ENCODE data around the gene MYOCD. TPM values are rescaled to one million over a fixed set of nuclear protein-coding genes. Genes with fewer than 3 reads are reported as not detected.
A peak's percentile ranks its signal among the peaks of the same experiment; 100 is the strongest.

Gene MYOCD
- total RNA-seq, 1 experiment from 2014 or later = 2.6 TPM

GRCh38 chr17:12625092-12625491 is 40.6 kb upstream of the MYOCD start:
- Mint-ChIP-seq H3K27ac (ENCODE audit: unreplicated experiment) (no peak overlapping the region), H3K36me3 (ENCODE audit: insufficient read depth, unreplicated experiment) (no peaks in the 10 kb centered on the region), H3K27me3 (ENCODE audit: insufficient read depth, unreplicated experiment) (no peaks in the 10 kb centered on the region), H3K4me3 (ENCODE audit: unreplicated experiment) (no peak overlapping the region), H3K9me3 (ENCODE audit: unreplicated experiment) (no peaks in the 10 kb centered on the region), H3K4me1 (ENCODE audit: low read depth, unreplicated experiment) (no peaks in the 10 kb centered on the region)
- no peak for DNase-seq
- TF ChIP-seq CTCF (IDR thresholded peaks at IDR 0.05; ENCODE audit: insufficient read depth in 1 of 2, low read depth in 1 of 2, low read length in 1 of 2, severe bottlenecking in 1 of 2, unreplicated experiment in 1 of 2) = no peak
- Histone ChIP-seq H3K27me3 (replicated peaks; ENCODE audit: control insufficient read depth, insufficient read depth, low read length) (no peaks in the 10 kb centered on the region), H3K4me3 (ENCODE audit: low read depth, low read length) (no peak overlapping the region), H3K36me3 (ENCODE audit: control insufficient read depth, insufficient read depth, low read length) (no peaks in the 10 kb centered on the region), H3K4me1 (no peaks in the 10 kb centered on the region), H3K9me3 (no peaks in the 10 kb centered on the region)
- ChIA-PET CTCF (no interaction called here), POLR2A (no interaction called here)
- BruUV-seq (replicated peaks) = no TSS peak
- intact Hi-C loops (cut with micrococcal nuclease; ENCODE audit: unreplicated experiment) = no loop called here

- CTCF ChIA-PET = no interaction called here
Measured at GRCh38 chr17:12627177-12627629, 38.5 kb upstream of the MYOCD start.

GRCh38 chr17:12627781-12628451 is 37.8 kb upstream of the MYOCD start:
- no peaks in the 10 kb centered on the region for H3K36me3 ChIP-seq (ENCODE audit: control insufficient read depth, insufficient read depth, low read length)
- no peaks in the 10 kb centered on the region for H3K27me3 ChIP-seq (replicated peaks; ENCODE audit: control insufficient read depth, insufficient read depth, low read length)
- ChIA-PET CTCF (no interaction called here), POLR2A (no interaction called here)
- Mint-ChIP-seq H3K36me3 (ENCODE audit: insufficient read depth, unreplicated experiment) (no peaks in the 10 kb centered on the region), H3K4me1 (ENCODE audit: low read depth, unreplicated experiment) (no peaks in the 10 kb centered on the region), H3K9me3 (ENCODE audit: unreplicated experiment) (no peaks in the 10 kb centered on the region), H3K4me3 (ENCODE audit: unreplicated experiment) (no peak overlapping the region), H3K27ac (ENCODE audit: unreplicated experiment) (no peak overlapping the region), H3K27me3 (ENCODE audit: insufficient read depth, unreplicated experiment) (no peaks in the 10 kb centered on the region)
- TF ChIP-seq CTCF (IDR thresholded peaks at IDR 0.05; ENCODE audit: insufficient read depth in 1 of 2, low read depth in 1 of 2, low read length in 1 of 2, severe bottlenecking in 1 of 2, unreplicated experiment in 1 of 2) = no peak
- H3K9me3 ChIP-seq = no peaks in the 10 kb centered on the region
- intact Hi-C loops (cut with micrococcal nuclease; ENCODE audit: unreplicated experiment) = no loop called here
- BruUV-seq (replicated peaks) = no TSS peak
- no peaks in the 10 kb centered on the region for H3K4me1 ChIP-seq
- peak in 1 of 2 experiments; percentile 12 for DNase-seq
- no peak overlapping the region for H3K4me3 ChIP-seq (ENCODE audit: low read depth, low read length)

More at GRCh38 chr17:12627177-12627629, 38.5 kb upstream of the MYOCD start:
- Mint-ChIP-seq H3K27me3 (ENCODE audit: insufficient read depth, unreplicated experiment) (no peaks in the 10 kb centered on the region), H3K4me3 (ENCODE audit: unreplicated experiment) (no peak overlapping the region), H3K4me1 (ENCODE audit: low read depth, unreplicated experiment) (no peaks in the 10 kb centered on the region), H3K9me3 (ENCODE audit: unreplicated experiment) (no peaks in the 10 kb centered on the region), H3K27ac (ENCODE audit: unreplicated experiment) (no peak overlapping the region), H3K36me3 (ENCODE audit: insufficient read depth, unreplicated experiment) (no peaks in the 10 kb centered on the region)
- BruUV-seq (replicated peaks) = no TSS peak
- Histone ChIP-seq H3K27me3 (replicated peaks; ENCODE audit: control insufficient read depth, insufficient read depth, low read length) (no peaks in the 10 kb centered on the region), H3K4me1 (no peaks in the 10 kb centered on the region), H3K9me3 (no peaks in the 10 kb centered on the region), H3K4me3 (ENCODE audit: low read depth, low read length) (no peak overlapping the region), H3K36me3 (ENCODE audit: control insufficient read depth, insufficient read depth, low read length) (no peaks in the 10 kb centered on the region)
- POLR2A ChIA-PET = no interaction called here
- intact Hi-C loops (cut with micrococcal nuclease; ENCODE audit: unreplicated experiment) = no loop called here
- TF ChIP-seq CTCF (IDR thresholded peaks at IDR 0.05; ENCODE audit: insufficient read depth in 1 of 2, low read depth in 1 of 2, low read length in 1 of 2, severe bottlenecking in 1 of 2, unreplicated experiment in 1 of 2) = no peak
- no peak for DNase-seq
